COLO829 (cell line): ENCODE measurements around the gene SLC6A16.
"Not testable (repeated sequence)": the region's sequence is repeated elsewhere in the genome, so short reads cannot be mapped to it uniquely, and the experiment has no call there.

Source experiments
- DNase-seq: peaks from one replicate; pipeline ENCODE4 v3.0.0; 2012; ENCODE audit warnings: low spot score

SLC6A16 gene

DNA sequence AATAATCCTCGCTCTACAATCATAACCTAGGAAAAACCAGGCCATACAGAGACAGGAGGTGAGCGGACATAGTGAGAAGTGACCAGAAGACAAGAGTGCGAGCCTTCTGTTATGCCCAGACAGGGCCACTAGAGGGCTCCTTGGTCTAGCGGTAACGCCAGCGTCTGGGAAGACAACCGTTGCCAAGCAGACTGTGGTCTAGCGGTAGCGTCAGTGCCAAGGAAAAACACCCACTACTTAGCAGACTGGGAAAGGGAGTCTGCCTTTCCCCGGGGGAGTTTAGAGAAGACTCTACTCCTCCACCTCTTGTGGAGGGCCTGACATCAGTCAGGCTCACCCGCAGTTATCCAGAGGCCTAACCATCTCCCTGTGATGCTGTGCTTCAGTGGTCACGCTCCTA, 58.6 kb downstream of the SLC6A16 start:
- DNase-seq = not testable (repeated sequence)

DNA sequence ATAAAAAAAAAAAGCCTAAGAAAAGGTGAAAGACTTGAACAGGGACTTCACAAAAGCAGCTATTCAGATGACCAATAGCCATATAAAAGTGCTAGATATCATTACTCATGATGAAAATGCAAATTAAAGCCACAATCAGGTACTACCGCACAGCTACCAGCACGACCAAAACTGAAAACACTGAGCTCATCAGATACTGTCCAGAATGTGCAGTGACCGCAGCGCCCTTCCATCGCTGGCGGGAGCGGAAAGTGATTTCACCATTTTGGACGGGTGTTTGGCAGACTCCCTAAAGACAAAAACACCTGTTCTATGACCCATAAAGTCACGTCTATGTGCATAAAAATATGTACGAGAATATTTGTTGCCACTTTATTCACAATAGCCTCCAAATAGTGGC, 60.7 kb downstream of the SLC6A16 start:
- no peak for DNase-seq

DNA sequence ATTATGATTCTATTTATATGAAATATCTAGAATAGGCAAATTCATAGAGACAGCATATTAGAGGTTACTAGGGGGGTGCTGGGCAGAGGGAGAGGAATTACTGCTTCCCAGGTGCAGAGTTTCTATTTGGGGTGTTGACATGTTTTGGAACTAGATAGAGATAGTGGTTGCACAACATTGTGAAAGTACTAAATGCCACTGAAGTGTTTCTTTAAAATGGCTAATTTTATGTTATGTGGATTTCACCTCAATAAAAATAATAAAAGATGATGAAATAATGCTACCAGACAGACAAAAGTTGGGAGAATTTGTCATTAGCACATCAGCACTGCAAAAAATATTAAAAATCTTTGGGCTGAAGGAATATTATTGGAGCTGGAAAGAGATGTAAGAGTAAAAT, 63.4 kb downstream of the SLC6A16 start:
- DNase-seq = no peak

DNA sequence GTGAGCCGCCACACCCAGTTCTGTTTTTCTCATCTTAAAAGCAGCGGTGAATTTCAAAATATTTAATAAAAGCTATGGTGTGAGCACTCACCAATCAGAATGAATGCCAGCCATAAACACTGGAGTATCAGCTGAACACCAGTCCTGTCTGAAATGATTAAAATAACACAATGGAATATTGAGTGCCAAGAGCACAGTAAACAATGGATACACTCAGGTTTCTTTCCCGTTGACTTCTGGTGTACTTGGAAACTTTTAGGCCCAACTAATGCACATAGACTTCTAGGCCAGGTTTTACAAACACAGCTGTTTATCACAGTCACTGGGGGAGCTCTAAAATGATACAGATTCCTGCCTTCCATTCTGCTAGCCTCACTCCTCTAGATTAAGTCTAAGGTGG, 68.3 kb downstream of the SLC6A16 start:
- no peak for DNase-seq

DNA sequence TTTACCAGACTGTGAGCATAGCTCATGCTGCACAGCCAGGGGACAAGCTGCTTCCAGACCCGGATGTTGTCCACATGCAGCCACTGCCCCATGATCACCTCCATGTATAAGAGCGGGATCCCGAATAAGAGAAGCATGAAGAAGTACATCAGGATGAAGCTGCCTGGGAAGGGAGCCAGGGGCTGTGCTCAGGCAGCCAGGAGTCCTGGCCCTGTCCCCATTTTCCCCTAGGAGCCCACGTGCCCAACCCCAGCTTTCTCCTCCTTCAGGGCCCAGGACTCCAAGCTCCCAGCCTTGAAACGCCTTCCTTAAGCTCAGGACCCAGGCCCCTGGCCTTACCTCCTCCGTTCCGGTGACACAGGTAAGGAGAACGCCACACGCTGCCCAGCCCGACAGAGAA, 69.3 kb downstream of the SLC6A16 start:
- no peak for DNase-seq

DNA sequence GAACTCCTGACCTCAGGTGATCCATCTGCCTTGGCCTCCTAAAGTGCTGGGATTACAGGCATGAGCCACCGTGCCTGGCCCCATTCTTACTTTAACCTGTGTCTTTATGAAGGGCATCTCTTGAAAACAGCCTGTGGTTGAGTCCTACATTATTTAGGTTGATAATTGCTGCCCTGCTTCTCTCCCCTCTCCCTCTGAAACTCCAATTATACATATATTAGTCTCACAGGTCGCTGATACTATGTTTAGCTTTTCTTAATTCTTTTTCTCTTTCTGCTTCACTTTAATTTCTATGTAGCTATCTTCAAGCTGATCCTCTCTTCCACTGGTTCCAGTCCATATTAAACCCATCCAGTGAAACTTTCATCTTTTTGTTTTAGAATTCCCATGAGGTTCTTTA, 75.1 kb downstream of the SLC6A16 start:
- DNase-seq = no peak

DNA sequence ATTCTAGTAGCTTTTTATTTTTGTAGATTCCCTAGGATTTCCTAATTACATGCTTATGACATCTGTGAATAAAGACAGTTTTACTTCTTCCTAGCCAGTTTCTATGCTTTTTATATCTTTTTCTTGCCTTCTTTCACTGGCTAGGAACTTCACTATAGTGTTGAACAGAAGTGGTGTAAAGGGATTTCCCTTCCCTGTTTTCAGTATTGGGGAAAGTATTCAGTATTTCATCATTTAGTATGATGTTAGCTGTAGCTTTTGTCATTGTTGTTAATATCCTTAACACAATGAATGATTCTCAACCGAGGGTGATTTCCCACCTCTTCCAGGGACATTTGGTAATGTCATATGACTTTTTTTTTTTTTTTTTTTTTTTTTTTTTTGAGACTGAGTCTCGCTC, 77.3 kb downstream of the SLC6A16 start:
- DNase-seq = no peak

DNA sequence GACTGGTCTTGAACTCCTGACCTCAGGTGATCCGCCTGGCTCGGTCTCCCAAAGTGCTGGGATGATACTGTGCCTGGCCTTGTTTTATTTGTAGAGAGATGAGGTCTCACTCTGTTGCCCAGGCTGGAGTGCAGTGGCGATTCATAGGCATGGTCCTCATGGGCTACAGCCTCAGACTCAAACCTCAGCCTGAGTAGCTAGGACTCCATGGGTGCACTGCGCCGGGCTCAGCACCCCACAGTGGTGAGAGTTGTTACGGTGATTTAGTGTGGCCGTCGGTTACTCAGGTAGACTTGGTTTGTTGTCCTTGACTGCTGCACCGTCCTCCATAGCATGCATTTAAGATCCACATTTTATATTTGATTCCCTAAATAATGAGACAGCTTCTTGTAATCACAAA, 80.7 kb downstream of the SLC6A16 start:
- DNase-seq = no peak

DNA sequence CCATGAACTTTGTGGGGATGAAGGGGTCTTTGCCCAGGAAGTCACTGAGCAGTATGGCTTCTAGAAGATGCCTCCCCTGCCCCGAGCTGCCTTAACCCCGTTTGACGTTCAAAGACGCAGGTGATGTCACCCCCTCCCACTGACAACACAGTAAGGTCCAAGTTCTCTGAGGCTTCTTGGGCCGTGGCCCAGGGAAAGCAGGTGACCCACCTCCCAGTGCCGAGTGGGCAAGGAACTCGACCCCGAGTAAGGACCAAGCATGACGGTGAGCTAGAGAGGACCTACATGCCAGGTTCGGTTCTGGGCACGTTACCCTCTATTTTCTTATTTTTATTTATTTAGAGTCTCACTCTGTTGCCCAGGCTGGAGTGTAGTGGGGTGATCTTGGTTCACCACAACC, 81.3 kb downstream of the SLC6A16 start:
- no peak for DNase-seq

DNA sequence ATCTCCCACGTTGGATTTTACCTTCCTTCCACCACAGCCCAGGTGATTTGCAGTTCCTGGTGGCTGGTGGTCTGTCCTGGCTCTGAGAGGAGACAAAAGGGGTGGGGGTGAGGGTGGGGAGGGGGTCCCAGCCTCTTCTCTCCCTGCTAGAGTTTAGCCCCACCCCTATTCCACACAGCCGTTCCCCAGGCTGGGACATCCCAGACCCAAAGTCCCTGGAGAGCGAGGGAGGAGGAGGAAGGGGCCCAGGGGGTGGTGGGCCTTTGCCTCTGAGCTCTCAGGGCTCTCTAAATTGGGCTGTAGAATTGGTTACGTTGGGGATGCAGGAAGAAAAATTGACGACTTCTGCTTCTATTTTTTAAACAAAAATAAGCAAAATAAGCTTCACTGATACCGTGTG, 81.9 kb downstream of the SLC6A16 start:
- DNase-seq = no peak

DNA sequence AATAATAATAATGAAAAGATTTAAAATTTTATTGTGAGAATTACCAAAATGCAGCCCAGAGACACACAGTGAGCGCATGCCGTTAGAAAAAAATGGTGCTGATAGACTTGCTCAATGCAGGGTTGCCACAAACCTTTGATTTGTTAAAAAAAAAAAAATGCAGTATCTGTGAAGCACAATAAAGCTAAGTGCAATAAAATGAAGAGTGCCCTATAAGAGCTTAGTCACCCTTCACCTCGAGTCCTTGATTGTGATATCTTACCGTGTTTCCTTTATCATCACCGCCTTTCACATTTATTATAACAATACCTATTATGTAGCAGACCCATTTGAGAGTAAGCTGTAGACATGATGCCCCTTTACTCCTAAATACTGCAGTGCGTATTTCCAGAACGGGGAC, 83.2 kb downstream of the SLC6A16 start:
- no peak for DNase-seq
